ENCODE measurements around the gene KATNAL2.

Gene KATNAL2

DNA sequence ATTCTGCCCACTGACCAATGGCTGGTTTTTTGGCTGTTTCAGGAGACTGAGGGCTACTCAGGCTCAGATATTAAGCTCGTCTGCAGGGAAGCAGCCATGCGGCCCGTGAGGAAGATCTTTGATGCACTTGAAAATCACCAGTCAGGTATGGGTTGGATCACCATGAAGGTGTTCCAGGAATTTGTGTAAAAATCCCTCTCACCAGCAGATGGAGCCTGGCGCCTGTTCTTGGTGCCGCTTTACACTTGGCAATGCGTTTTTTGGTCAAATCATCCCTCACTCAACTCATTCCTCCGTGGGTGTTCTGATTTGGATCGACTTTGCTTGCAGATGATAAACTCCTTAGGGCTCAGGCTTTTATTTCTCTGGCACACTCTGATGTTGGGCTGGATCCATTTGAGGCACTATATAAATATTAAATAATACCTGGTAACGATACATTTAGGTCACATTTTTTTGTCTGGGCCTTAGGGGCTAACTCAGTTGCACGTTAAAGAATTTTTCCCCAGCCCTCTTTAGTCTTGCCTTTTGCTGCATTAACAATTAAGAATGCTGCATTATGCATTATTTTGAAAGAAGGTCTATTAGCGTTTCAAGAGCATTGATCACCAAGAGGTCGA, 182.9 kb downstream of the KATNAL2 start:
- H2BK15ac ChIP-seq (ENCODE audit: low read length): no peak overlapping the region
- no peak overlapping the region for H2BK12ac ChIP-seq (ENCODE audit: low read length)
- WGBS, 2 donors (ENCODE audit: extremely low coverage in 2 of 2, insufficient read length in 2 of 2, insufficient replicate concordance in 1 of 2): no CpG with 5 or more reads among the region's 12 CpGs
- no peak overlapping the region for H2BK5ac ChIP-seq (ENCODE audit: low read length)
- peak; percentile 46 for DNase-seq (ENCODE audit: low spot score)
- H4K91ac ChIP-seq (ENCODE audit: low read depth, low read length, poor library complexity): no peak overlapping the region
- H3K9ac ChIP-seq (ENCODE audit: low read depth, low read length, poor library complexity): no peak overlapping the region
- peaks cover 0 to 7% of the 10 kb centered on the region in 2 donors for H3K4me1 ChIP-seq (ENCODE audit: control insufficient read depth in 2 of 2, insufficient read depth in 1 of 2, low read depth in 1 of 2, low read length in 2 of 2)
- no peak overlapping the region for H3K14ac ChIP-seq (ENCODE audit: low read length)
- no peak overlapping the region for H2AFZ ChIP-seq (ENCODE audit: low read length)
- no peak overlapping the region for H3K27ac ChIP-seq (replicated peaks; ENCODE audit: low read length)
- H4K8ac ChIP-seq (ENCODE audit: low read depth, low read length): no peak overlapping the region
- no peak overlapping the region for H3K18ac ChIP-seq (ENCODE audit: low read length)
- no peak overlapping the region for H3K4ac ChIP-seq (ENCODE audit: low read length)
- H3K79me1 ChIP-seq (ENCODE audit: low read depth, low read length): no peaks in the 10 kb centered on the region
- no peak overlapping the region for H2AK5ac ChIP-seq (ENCODE audit: low read depth, low read length)
- peaks cover 2 to 18% of the 10 kb centered on the region in 2 donors for H3K36me3 ChIP-seq (replicated peaks in 1 of 2; ENCODE audit: control insufficient read depth in 2 of 2, insufficient read depth in 2 of 2, low read length in 2 of 2)
- H2BK120ac ChIP-seq (ENCODE audit: low read depth, low read length): no peak overlapping the region
- H3K9me3 ChIP-seq (replicated peaks in 1 of 2; ENCODE audit: control insufficient read depth in 2 of 2, insufficient read depth in 1 of 2, low read depth in 1 of 2, low read length in 2 of 2): no peaks in the 10 kb centered on the region
- H3K27me3 ChIP-seq (ENCODE audit: control insufficient read depth in 3 of 3, insufficient read depth in 3 of 3, low read depth in 1 of 3, low read length in 3 of 3): no peaks in the 10 kb centered on the region
- H3K4me2 ChIP-seq (ENCODE audit: insufficient read depth, low read length, poor library complexity, severe bottlenecking): no peak overlapping the region
- no peak overlapping the region for H3K4me3 ChIP-seq (ENCODE audit: low read length in 2 of 2)
- H3K23ac ChIP-seq (ENCODE audit: low read depth, low read length, poor library complexity): no peak overlapping the region

DNA sequence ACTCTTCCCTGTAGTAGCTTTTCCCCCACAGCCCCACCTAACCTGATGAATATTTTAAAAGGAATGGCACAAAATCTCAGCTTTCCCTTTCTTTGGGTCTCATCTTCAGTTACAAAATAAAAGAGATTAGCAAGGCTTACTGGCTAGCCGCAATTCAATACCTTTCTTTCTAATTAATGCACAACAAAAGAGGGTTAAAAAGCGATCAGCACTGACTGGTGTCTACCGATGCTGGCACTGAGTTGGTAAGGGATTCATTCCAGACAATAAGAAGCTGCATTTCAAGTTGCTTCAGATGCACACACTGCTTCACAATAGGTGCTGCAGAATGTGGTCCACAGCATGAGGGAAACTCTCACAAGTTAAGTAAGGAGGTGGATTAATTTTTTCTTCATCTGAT, 191.0 kb downstream of the KATNAL2 start:
- Histone ChIP-seq H3K27me3 (ENCODE audit: control insufficient read depth in 3 of 3, insufficient read depth in 3 of 3, low read depth in 1 of 3, low read length in 3 of 3) (no peaks in the 10 kb centered on the region), H2BK120ac (ENCODE audit: low read depth, low read length) (no peak overlapping the region), H3K4ac (ENCODE audit: low read length) (no peak overlapping the region), H3K27ac (replicated peaks; ENCODE audit: low read length) (no peak overlapping the region), H3K79me1 (ENCODE audit: low read depth, low read length) (no peaks in the 10 kb centered on the region), H3K36me3 (replicated peaks in 1 of 2; ENCODE audit: control insufficient read depth in 2 of 2, insufficient read depth in 2 of 2, low read length in 2 of 2) (peaks cover 4 to 90% of the 10 kb centered on the region in 2 donors), H3K4me3 (ENCODE audit: low read length in 2 of 2) (no peak overlapping the region), H3K18ac (ENCODE audit: low read length) (no peak overlapping the region), H4K8ac (ENCODE audit: low read depth, low read length) (no peak overlapping the region), H3K9me3 (replicated peaks in 1 of 2; ENCODE audit: control insufficient read depth in 2 of 2, insufficient read depth in 1 of 2, low read depth in 1 of 2, low read length in 2 of 2) (no peaks in the 10 kb centered on the region), H3K9ac (ENCODE audit: low read depth, low read length, poor library complexity) (no peak overlapping the region), H4K91ac (ENCODE audit: low read depth, low read length, poor library complexity) (no peak overlapping the region), H2AFZ (ENCODE audit: low read length) (no peak overlapping the region), H2BK15ac (ENCODE audit: low read length) (no peak overlapping the region), H3K23ac (ENCODE audit: low read depth, low read length, poor library complexity) (no peak overlapping the region), H2BK12ac (ENCODE audit: low read length) (no peak overlapping the region), H2BK5ac (ENCODE audit: low read length) (no peak overlapping the region), H3K4me1 (ENCODE audit: control insufficient read depth in 2 of 2, insufficient read depth in 1 of 2, low read depth in 1 of 2, low read length in 2 of 2) (peaks cover 2 to 11% of the 10 kb centered on the region in 2 donors), H3K14ac (ENCODE audit: low read length) (no peak overlapping the region), H3K4me2 (ENCODE audit: insufficient read depth, low read length, poor library complexity, severe bottlenecking) (no peak overlapping the region), H2AK5ac (ENCODE audit: low read depth, low read length) (no peak overlapping the region)
- peak; percentile 29 for DNase-seq (ENCODE audit: low spot score)
- no CpG with 5 or more reads among the region's 3 CpGs for WGBS, 2 donors (ENCODE audit: extremely low coverage in 2 of 2, insufficient read length in 2 of 2, insufficient replicate concordance in 1 of 2)

GRCh38 chr18:47108998-47109405, 191.6 kb downstream of the KATNAL2 start:
- peaks cover 2 to 12% of the 10 kb centered on the region in 2 donors for H3K4me1 ChIP-seq (ENCODE audit: control insufficient read depth in 2 of 2, insufficient read depth in 1 of 2, low read depth in 1 of 2, low read length in 2 of 2)
- H4K91ac ChIP-seq (ENCODE audit: low read depth, low read length, poor library complexity): no peak overlapping the region
- no peak overlapping the region for H2BK15ac ChIP-seq (ENCODE audit: low read length)
- H3K79me1 ChIP-seq (ENCODE audit: low read depth, low read length): no peaks in the 10 kb centered on the region
- no peak overlapping the region for H2AFZ ChIP-seq (ENCODE audit: low read length)
- no peak overlapping the region for H2BK5ac ChIP-seq (ENCODE audit: low read length)
- no peak for DNase-seq (ENCODE audit: low spot score)
- no peaks in the 10 kb centered on the region for H3K27me3 ChIP-seq (ENCODE audit: control insufficient read depth in 3 of 3, insufficient read depth in 3 of 3, low read depth in 1 of 3, low read length in 3 of 3)
- H3K9me3 ChIP-seq (replicated peaks in 1 of 2; ENCODE audit: control insufficient read depth in 2 of 2, insufficient read depth in 1 of 2, low read depth in 1 of 2, low read length in 2 of 2): no peaks in the 10 kb centered on the region
- H2BK12ac ChIP-seq (ENCODE audit: low read length): no peak overlapping the region
- no peak overlapping the region for H4K8ac ChIP-seq (ENCODE audit: low read depth, low read length)
- H3K4ac ChIP-seq (ENCODE audit: low read length): no peak overlapping the region
- H3K9ac ChIP-seq (ENCODE audit: low read depth, low read length, poor library complexity): no peak overlapping the region
- no peak overlapping the region for H3K23ac ChIP-seq (ENCODE audit: low read depth, low read length, poor library complexity)
- H3K4me2 ChIP-seq (ENCODE audit: insufficient read depth, low read length, poor library complexity, severe bottlenecking): no peak overlapping the region
- WGBS, 2 donors (ENCODE audit: extremely low coverage in 2 of 2, insufficient read length in 2 of 2, insufficient replicate concordance in 1 of 2): no CpG with 5 or more reads among the region's 7 CpGs
- no peak overlapping the region for H2BK120ac ChIP-seq (ENCODE audit: low read depth, low read length)
- peaks cover 4 to 91% of the 10 kb centered on the region in 2 donors for H3K36me3 ChIP-seq (replicated peaks in 1 of 2; ENCODE audit: control insufficient read depth in 2 of 2, insufficient read depth in 2 of 2, low read length in 2 of 2)
- H2AK5ac ChIP-seq (ENCODE audit: low read depth, low read length): no peak overlapping the region
- H3K4me3 ChIP-seq (ENCODE audit: low read length in 2 of 2): no peak overlapping the region
- no peak overlapping the region for H3K14ac ChIP-seq (ENCODE audit: low read length)
- H3K27ac ChIP-seq (replicated peaks; ENCODE audit: low read length): no peak overlapping the region
- peak overlapping the region; percentile 30 for H3K18ac ChIP-seq (ENCODE audit: low read length)

- Histone ChIP-seq H3K9me3 (replicated peaks in 1 of 2; ENCODE audit: control insufficient read depth in 2 of 2, insufficient read depth in 1 of 2, low read depth in 1 of 2, low read length in 2 of 2) (no peaks in the 10 kb centered on the region), H3K27ac (replicated peaks; ENCODE audit: low read length) (no peak overlapping the region), H4K91ac (ENCODE audit: low read depth, low read length, poor library complexity) (no peak overlapping the region), H2BK15ac (ENCODE audit: low read length) (no peak overlapping the region), H3K4me2 (ENCODE audit: insufficient read depth, low read length, poor library complexity, severe bottlenecking) (no peak overlapping the region), H3K18ac (ENCODE audit: low read length) (no peak overlapping the region), H3K4ac (ENCODE audit: low read length) (no peak overlapping the region), H2BK120ac (ENCODE audit: low read depth, low read length) (no peak overlapping the region), H2BK5ac (ENCODE audit: low read length) (no peak overlapping the region), H3K14ac (ENCODE audit: low read length) (no peak overlapping the region), H3K23ac (ENCODE audit: low read depth, low read length, poor library complexity) (no peak overlapping the region), H3K36me3 (replicated peaks in 1 of 2; ENCODE audit: control insufficient read depth in 2 of 2, insufficient read depth in 2 of 2, low read length in 2 of 2) (peaks cover 4 to 91% of the 10 kb centered on the region in 2 donors), H3K27me3 (ENCODE audit: control insufficient read depth in 3 of 3, insufficient read depth in 3 of 3, low read depth in 1 of 3, low read length in 3 of 3) (no peaks in the 10 kb centered on the region), H2AK5ac (ENCODE audit: low read depth, low read length) (no peak overlapping the region), H2BK12ac (ENCODE audit: low read length) (no peak overlapping the region), H3K9ac (ENCODE audit: low read depth, low read length, poor library complexity) (no peak overlapping the region), H4K8ac (ENCODE audit: low read depth, low read length) (no peak overlapping the region), H3K79me1 (ENCODE audit: low read depth, low read length) (no peaks in the 10 kb centered on the region), H3K4me3 (ENCODE audit: low read length in 2 of 2) (no peak overlapping the region), H2AFZ (ENCODE audit: low read length) (no peak overlapping the region), H3K4me1 (ENCODE audit: control insufficient read depth in 2 of 2, insufficient read depth in 1 of 2, low read depth in 1 of 2, low read length in 2 of 2) (peaks cover 2 to 15% of the 10 kb centered on the region in 2 donors)
- WGBS, 2 donors (ENCODE audit: extremely low coverage in 2 of 2, insufficient read length in 2 of 2, insufficient replicate concordance in 1 of 2): no CpG with 5 or more reads among the region's 1 CpG
- DNase-seq (ENCODE audit: low spot score): no peak
Measured at GRCh38 chr18:47109720-47110119, 192.3 kb downstream of the KATNAL2 start.

Measured in neuronal stem cell (in vitro differentiated cells).